Measurements from ENCODE around the gene CDHR1.

Gene CDHR1

DNA sequence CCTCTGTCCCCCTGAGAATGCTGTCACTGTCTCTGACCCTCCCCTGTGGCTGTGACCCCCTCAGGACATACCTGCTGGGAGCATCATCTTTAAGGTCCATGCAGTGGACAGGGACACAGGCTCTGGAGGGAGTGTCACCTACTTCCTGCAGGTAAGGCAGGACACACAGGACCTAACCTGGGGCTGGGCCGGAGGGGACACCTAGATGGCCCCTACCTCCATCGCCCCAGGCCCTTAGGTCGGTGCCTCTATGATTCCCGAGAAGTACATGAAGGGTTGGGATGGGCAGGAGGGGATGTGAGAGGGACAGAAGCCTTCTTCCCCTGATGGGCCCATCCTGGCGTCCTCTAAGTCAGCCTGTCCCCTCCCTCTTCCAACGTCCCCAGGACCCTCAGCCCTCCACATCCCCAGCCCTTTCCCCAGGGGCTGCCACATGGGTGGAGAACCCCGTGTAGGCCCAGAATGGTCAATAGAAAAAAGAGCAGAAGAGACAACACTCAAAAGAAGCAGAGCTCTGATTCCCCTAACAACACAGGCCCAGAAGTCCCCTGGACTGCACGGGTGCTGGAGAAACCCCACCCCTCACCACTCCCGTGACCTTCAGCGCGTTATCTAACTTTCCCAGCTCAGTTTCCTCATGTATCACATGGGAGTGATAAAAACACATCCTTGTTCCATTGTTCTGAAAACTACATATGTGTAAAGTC, 6.4 kb downstream of the CDHR1 start:
- no peak for DNase-seq (ENCODE audit: low read depth, low spot score)

- DNase-seq (ENCODE audit: low read depth, low spot score): no peak
These were observed 6.9 kb downstream of the CDHR1 start for GRCh38 chr10:84201244-84201606.

DNA sequence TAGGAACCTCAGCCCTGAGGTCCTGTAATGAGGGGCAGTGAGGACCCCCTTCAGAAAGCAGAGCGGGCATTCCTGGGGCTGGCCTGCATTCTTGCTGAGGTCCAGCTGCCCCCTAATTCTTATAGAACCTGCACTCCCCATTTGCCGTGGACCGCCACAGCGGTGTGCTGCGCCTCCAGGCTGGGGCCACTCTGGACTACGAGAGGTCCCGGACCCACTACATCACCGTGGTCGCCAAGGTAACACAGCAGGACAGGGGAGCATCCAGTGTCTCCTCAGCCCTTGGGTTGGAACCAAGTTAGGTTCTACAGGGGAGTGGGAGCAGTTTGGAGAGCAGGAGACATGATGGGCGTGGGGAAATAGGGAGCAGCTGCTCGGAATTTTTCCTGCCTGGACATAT, 7.3 kb downstream of the CDHR1 start:
- DNase-seq (ENCODE audit: low read depth, low spot score): no peak

DNA sequence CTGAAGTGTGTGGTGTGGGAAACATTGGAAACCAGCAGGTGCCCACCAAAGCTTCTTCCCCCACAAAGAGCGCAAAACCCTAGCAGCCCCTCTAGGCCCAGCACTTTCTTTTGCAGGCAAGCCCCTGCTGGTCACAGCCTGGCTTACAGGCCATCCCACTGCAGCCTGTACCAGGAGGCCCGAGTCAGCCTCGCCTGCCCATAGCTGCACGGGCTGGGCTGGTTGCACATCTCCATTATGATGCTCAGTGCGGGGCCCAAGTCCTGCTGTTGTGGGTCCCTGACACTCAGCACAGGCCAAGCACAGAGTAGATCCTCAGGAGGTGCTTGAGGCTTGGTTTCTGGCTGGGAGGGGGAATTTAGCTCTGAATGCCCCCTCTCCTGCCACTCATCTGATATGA, 8.0 kb downstream of the CDHR1 start:
- no peak for DNase-seq (ENCODE audit: low read depth, low spot score)

DNA sequence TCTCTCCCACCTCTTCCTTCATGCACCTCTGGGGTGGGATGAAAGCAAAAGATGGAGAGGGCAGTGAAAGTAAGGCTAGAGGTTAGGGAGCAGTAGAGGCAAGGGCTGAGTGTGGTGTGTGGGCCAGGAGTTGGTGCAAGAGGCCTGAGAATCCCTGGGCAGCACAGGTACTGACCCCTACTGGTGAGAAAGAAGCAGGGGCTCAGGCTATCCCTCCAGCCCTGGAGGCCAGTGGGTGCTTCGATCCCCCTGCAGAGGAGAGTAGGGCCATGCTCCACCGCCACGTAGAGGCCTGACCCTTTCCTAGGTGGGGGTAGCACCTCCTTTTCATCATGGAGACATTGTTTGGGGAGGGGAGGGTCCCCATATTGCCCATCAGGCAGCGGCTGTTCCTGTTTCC, 9.8 kb downstream of the CDHR1 start:
- no peak for DNase-seq (ENCODE audit: low read depth, low spot score)

- DNase-seq (ENCODE audit: low read depth, low spot score): no peak
These were observed 10.3 kb downstream of the CDHR1 start for GRCh38 chr10:84204610-84205009.

- no peak for DNase-seq (ENCODE audit: low read depth, low spot score)
These were observed 10.9 kb downstream of the CDHR1 start for GRCh38 chr10:84205049-84205852.

GRCh38 chr10:84205853-84206525, 11.7 kb downstream of the CDHR1 start:
- DNase-seq (ENCODE audit: low read depth, low spot score): no peak

- DNase-seq (ENCODE audit: low read depth, low spot score): no peak
These were observed 13.7 kb downstream of the CDHR1 start for GRCh38 chr10:84208023-84208422.

- no peak for DNase-seq (ENCODE audit: low read depth, low spot score)
These were observed 17.2 kb downstream of the CDHR1 start for GRCh38 chr10:84211566-84211965.

DNA sequence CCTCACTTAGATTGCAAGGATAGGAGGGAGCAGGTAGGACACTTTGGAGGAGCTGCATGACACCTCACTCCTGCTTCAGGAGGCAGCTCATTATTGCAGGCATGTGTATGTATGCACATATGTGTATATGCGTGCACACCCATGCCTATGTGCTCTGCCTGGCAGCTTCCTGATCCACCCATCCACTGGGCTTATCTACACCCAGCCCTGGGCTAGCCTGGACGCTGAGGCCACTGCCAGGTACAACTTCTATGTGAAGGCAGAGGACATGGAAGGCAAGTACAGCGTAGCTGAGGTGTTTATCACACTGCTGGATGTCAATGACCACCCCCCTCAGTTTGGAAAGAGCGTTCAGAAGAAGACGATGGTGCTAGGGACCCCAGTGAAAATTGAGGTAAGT, 17.7 kb downstream of the CDHR1 start:
- no peak for DNase-seq (ENCODE audit: low read depth, low spot score)

DNA sequence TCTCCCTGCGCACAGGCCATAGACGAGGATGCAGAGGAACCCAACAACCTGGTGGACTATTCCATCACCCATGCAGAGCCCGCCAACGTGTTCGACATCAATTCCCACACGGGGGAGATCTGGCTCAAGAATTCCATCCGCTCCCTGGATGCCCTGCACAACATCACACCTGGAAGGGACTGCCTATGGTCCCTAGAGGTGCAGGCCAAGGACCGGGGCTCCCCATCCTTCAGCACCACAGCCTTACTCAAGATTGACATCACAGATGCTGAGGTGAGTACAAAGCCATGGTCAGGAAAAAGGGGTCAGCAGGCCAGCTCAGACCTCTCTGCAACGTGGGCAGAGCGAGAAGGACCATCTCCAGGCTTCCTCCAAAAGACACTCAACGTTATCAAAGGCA, 18.7 kb downstream of the CDHR1 start:
- no peak for DNase-seq (ENCODE audit: low read depth, low spot score)

DNA sequence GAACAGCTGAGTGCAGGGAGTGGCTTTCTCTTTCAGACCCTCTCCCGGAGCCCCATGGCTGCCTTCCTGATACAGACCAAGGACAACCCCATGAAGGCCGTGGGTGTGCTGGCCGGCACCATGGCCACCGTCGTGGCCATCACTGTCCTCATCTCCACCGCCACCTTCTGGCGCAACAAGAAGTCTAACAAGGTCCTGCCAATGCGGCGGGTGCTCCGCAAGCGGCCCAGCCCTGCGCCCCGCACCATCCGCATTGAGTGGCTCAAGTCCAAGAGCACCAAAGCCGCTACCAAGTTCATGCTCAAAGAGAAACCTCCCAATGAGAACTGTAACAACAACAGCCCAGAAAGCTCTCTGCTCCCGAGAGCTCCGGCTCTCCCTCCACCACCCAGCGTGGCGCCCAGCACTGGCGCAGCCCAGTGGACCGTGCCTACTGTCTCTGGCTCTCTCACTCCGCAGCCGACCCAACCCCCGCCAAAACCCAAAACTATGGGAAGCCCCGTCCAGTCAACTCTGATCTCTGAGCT, 19.8 kb downstream of the CDHR1 start:
- no peak for DNase-seq (ENCODE audit: low read depth, low spot score)

DNA sequence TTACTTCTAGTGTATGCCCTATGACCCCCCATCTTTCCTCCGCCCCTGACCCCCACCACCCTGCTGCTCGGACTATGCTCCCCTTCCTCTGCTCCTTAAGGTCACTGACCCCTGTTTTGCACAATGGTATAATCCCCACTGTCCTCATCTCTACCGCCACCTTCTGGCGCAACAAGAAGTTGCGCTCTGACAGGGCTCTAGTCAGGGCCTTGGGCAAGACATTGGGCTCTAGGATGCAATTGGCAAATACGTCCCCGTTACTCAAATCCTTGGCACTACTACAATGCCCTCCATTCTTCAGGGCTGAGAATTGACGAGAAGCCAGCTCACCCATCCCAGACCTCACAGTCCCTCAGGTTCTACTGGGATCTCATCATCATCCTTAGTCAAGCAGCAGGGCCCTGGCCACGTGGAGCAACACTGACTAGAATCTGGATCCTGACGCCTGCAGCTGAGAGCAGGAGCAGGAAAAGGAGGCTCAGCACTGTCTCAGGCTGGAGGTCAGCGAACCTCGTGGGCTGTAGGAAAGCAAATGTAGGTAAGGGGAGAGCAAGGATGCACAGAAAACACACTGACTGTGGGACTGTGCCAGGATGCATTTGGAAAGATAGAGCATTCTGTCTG, 20.4 kb downstream of the CDHR1 start:
- DNase-seq (ENCODE audit: low read depth, low spot score): no peak

DNA sequence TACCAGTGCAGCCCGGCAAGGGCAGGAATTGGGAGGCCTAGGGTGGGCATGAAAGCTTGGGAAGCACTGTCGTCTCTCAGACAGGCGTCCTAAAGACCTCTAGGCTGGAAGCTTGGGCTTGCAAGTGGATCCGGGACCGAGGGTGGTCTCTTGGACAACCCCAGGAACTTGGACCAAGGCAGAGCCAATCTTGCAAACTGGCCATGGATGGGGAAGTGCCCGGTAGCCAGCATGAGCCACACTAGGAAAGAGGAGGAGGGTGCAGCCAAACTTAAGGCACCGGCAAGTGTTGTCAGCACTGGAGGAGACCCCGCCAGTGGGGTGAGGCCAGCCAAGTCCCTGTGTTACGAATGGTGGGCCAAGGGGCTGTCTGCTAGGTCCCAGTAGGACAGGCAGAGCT, 22.5 kb downstream of the CDHR1 start:
- no peak for DNase-seq (ENCODE audit: low read depth, low spot score)

DNA sequence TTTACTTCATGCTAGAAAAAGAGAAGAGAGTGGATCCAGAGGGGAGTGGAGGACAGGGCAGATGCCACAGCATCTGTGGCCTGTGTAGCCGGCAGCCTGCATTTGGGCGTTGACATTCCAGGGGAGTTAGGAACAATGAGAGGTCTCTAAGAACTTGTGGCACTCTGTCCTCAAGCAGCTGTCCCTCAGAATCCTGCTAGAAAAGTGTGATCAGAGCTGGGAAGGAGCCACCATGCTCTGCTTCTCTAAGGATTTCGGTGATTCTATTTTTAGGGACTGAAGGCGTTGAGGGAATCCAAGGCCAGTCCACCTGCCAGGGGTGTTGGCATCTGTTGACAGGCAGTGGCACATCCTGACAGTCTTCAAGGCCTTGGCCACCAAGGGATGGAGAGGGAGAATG, 23.4 kb downstream of the CDHR1 start:
- no peak for DNase-seq (ENCODE audit: low read depth, low spot score)

GRCh38 chr10:84221916-84222315, 27.6 kb downstream of the CDHR1 start:
- DNase-seq (ENCODE audit: low read depth, low spot score): no peak

GRCh38 chr10:84224411-84225028, 30.2 kb downstream of the CDHR1 start:
- no peak for DNase-seq (ENCODE audit: low read depth, low spot score)

DNA sequence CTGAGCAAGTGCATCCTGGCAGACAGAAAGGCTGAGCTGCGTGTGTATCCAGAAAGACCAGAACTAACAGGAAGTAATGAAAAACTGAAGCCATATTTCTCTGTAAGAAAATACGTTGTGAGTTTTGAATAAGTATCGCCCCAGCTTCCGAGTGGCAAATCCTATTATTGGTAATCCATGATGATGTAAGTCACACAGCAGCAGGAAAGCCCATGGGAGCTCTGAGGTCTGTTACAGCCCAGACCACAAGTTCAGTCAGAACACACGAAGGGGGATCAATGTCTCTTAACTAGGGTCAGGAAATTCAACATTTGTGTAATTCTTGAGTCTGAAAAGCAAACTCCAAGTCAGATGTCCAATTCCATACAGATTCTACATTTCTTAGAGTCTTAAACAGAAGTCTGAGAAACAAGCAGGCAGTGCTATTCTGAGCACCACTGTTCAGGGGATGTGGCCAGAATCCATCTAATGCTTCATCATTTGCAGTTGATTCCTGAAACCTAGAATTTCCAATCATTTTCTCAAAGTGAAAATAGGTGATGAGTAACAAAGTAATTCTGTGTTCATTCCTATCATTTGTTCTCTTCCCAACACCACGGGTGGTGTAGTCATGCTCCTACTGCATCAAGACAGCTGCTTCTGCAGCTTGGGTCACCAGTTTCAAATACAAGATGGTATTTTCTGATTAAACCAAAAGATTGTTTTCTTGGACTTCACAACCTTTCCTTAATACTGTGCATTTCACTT, 31.3 kb downstream of the CDHR1 start, which contains the start of gene LRIT2:
LRIT2 (minus strand) TSS at position 118 of the 747 bp plus-strand sequence; CDS start at position 94, 24 bp downstream.
- DNase-seq (ENCODE audit: low read depth, low spot score): no peak

GRCh38 chr10:84226616-84227015, 32.3 kb downstream of the CDHR1 start:
- DNase-seq (ENCODE audit: low read depth, low spot score): no peak

- DNase-seq (ENCODE audit: low read depth, low spot score): no peak
These were observed 33.5 kb downstream of the CDHR1 start for GRCh38 chr10:84227810-84228209.

All from brain pericyte (primary cell).